HG03457 (cell line): ENCODE measurements around the gene NCF1.
"Not testable (repeated sequence)": the region's sequence is repeated elsewhere in the genome, so short reads cannot be mapped to it uniquely, and the experiment has no call there.

Experiments
- ATAC-seq: cut with Tn5 transposase; IDR thresholded peaks from one replicate; pipeline ENCODE4 v1.9.1; 2021; ENCODE audit warnings: moderate number of reproducible peaks; ENCODE audit not compliant: unreplicated experiment

The NCF1 gene

GRCh38 chr7:74773760-74774750 lies at the start of gene NCF1:
NCF1 (plus strand) TSS chr7:74774011; CDS start chr7:74774032, 21 bp downstream.
- ATAC-seq: peak; percentile 72

GRCh38 chr7:74725840-74726239 lies 48.0 kb upstream of the NCF1 start:
- no peak for ATAC-seq

- ATAC-seq: no peak
Observed at GRCh38 chr7:74726309-74727101, 47.3 kb upstream of the NCF1 start.

GRCh38 chr7:74728686-74729085 lies 45.1 kb upstream of the NCF1 start:
- not testable (repeated sequence) for ATAC-seq

GRCh38 chr7:74730186-74730585 lies 43.6 kb upstream of the NCF1 start:
- not testable (repeated sequence) for ATAC-seq

- ATAC-seq: not testable (repeated sequence)
Observed at GRCh38 chr7:74739974-74740703, 33.7 kb upstream of the NCF1 start.

- ATAC-seq: not testable (repeated sequence)
Observed at GRCh38 chr7:74743936-74744557, 29.8 kb upstream of the NCF1 start.

- not testable (repeated sequence) for ATAC-seq
Observed at GRCh38 chr7:74753921-74754482, 19.8 kb upstream of the NCF1 start.

GRCh38 chr7:74756673-74757072 lies 17.1 kb upstream of the NCF1 start:
- ATAC-seq: not testable (repeated sequence)

- ATAC-seq: not testable (repeated sequence)
Observed at GRCh38 chr7:74758268-74758667, 15.5 kb upstream of the NCF1 start.

- not testable (repeated sequence) for ATAC-seq
Observed at GRCh38 chr7:74758982-74759381, 14.8 kb upstream of the NCF1 start.

GRCh38 chr7:74765205-74765918 lies 8.4 kb upstream of the NCF1 start:
- not testable (repeated sequence) for ATAC-seq

- not testable (repeated sequence) for ATAC-seq
Observed at GRCh38 chr7:74766509-74766908, 7.3 kb upstream of the NCF1 start.

- ATAC-seq: not testable (repeated sequence)
Observed at GRCh38 chr7:74766991-74767390, 6.8 kb upstream of the NCF1 start.

- not testable (repeated sequence) for ATAC-seq
Observed at GRCh38 chr7:74770062-74770461, 3.7 kb upstream of the NCF1 start.

- not testable (repeated sequence) for ATAC-seq
Observed at GRCh38 chr7:74772093-74772492, 1.7 kb upstream of the NCF1 start.

- not testable (repeated sequence) for ATAC-seq
Observed at GRCh38 chr7:74775111-74775510, 1.3 kb downstream of the NCF1 start.

GRCh38 chr7:74779053-74779452 lies 5.2 kb downstream of the NCF1 start:
- not testable (repeated sequence) for ATAC-seq

GRCh38 chr7:74781746-74782145 lies 7.9 kb downstream of the NCF1 start:
- not testable (repeated sequence) for ATAC-seq
